ENCODE data around the gene FGFR3. TPM values are rescaled to one million over a fixed set of nuclear protein-coding genes. Genes with fewer than 3 reads are reported as not detected.

FGFR3 gene
- total RNA-seq, 1 donor from 2014 or later: 66.2 TPM

GRCh38 chr4:1802151-1802715 is 9.1 kb downstream of the FGFR3 start:
- peak; percentile 65 for DNase-seq (ENCODE audit: low spot score)

GRCh38 chr4:1802720-1803522 is 9.8 kb downstream of the FGFR3 start:
- DNase-seq (ENCODE audit: low spot score): no peak

GRCh38 chr4:1803523-1804423 is 10.7 kb downstream of the FGFR3 start:
- DNase-seq (ENCODE audit: low spot score): no peak

GRCh38 chr4:1804638-1805492 is 11.8 kb downstream of the FGFR3 start:
- DNase-seq (ENCODE audit: low spot score): no peak

- DNase-seq (ENCODE audit: low spot score): no peak
Measured at GRCh38 chr4:1805493-1806222, 12.6 kb downstream of the FGFR3 start.

GRCh38 chr4:1806223-1806564 is 13.1 kb downstream of the FGFR3 start:
- no peak for DNase-seq (ENCODE audit: low spot score)

- no peak for DNase-seq (ENCODE audit: low spot score)
Measured at GRCh38 chr4:1806596-1807331, 13.7 kb downstream of the FGFR3 start.

GRCh38 chr4:1807332-1807777 is 14.3 kb downstream of the FGFR3 start:
- DNase-seq (ENCODE audit: low spot score): no peak

- DNase-seq (ENCODE audit: low spot score): no peak
Measured at GRCh38 chr4:1808396-1808795, 15.3 kb downstream of the FGFR3 start.

- DNase-seq (ENCODE audit: low spot score): no peak
Measured at GRCh38 chr4:1808851-1809753, 16.0 kb downstream of the FGFR3 start.

- DNase-seq (ENCODE audit: low spot score): peak; percentile 77
Measured at GRCh38 chr4:1809754-1810502, 16.8 kb downstream of the FGFR3 start.

GRCh38 chr4:1810765-1811164 is 17.7 kb downstream of the FGFR3 start:
- no peak for DNase-seq (ENCODE audit: low spot score)

GRCh38 chr4:1812720-1813119 is 19.6 kb downstream of the FGFR3 start:
- no peak for DNase-seq (ENCODE audit: low spot score)

- DNase-seq (ENCODE audit: low spot score): no peak
Measured at GRCh38 chr4:1813231-1813630, 20.1 kb downstream of the FGFR3 start.

GRCh38 chr4:1813915-1814314 is 20.8 kb downstream of the FGFR3 start:
- DNase-seq (ENCODE audit: low spot score): no peak

- DNase-seq (ENCODE audit: low spot score): no peak
Measured at GRCh38 chr4:1814453-1814852, 21.4 kb downstream of the FGFR3 start.

GRCh38 chr4:1815096-1815996 is 22.3 kb downstream of the FGFR3 start:
- DNase-seq (ENCODE audit: low spot score): no peak
